Measurements from ENCODE around the gene KIF20A.

The KIF20A gene

DNA sequence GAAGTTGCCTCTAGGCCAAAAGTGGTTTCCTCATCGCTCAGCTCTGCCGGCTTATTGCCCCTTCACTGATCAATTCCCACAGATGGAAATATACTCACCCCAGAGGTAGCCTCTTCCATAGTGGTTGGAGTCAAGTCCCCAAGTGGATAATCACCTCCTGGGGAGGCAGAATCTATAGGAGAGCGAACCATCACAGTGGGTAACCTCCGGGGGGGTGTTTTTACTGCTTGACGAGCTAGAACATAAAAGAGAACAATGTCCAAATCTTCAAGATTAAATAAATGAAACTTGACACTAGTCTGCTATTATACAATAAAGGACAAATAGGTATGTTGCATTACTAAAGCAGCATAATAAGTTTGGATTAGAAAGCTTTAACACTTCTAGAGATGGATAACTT is 9.8 kb upstream of the KIF20A start:
- no peak overlapping the region for H3K4me3 ChIP-seq (ENCODE audit: low read depth, low read length)
- TF ChIP-seq, protein P1, sequence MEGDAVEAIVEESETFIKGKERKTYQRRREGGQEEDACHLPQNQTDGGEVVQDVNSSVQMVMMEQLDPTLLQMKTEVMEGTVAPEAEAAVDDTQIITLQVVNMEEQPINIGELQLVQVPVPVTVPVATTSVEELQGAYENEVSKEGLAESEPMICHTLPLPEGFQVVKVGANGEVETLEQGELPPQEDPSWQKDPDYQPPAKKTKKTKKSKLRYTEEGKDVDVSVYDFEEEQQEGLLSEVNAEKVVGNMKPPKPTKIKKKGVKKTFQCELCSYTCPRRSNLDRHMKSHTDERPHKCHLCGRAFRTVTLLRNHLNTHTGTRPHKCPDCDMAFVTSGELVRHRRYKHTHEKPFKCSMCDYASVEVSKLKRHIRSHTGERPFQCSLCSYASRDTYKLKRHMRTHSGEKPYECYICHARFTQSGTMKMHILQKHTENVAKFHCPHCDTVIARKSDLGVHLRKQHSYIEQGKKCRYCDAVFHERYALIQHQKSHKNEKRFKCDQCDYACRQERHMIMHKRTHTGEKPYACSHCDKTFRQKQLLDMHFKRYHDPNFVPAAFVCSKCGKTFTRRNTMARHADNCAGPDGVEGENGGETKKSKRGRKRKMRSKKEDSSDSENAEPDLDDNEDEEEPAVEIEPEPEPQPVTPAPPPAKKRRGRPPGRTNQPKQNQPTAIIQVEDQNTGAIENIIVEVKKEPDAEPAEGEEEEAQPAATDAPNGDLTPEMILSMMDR (IDR thresholded peaks at IDR 0.05; ENCODE audit: low read depth, low read length): no peak

GRCh38 chr5:138170299-138170698 is 8.6 kb upstream of the KIF20A start:
- no peak overlapping the region for H3K4me3 ChIP-seq (ENCODE audit: low read depth, low read length)
- TF ChIP-seq, protein P1 (IDR thresholded peaks at IDR 0.05; ENCODE audit: low read depth, low read length): no peak

GRCh38 chr5:138177941-138178515 is 884 bp upstream of the KIF20A start:
- TF ChIP-seq, protein P1 (IDR thresholded peaks at IDR 0.05; ENCODE audit: low read depth, low read length): no peak
- peak overlapping the region; percentile 87 for H3K4me3 ChIP-seq (ENCODE audit: low read depth, low read length)

DNA sequence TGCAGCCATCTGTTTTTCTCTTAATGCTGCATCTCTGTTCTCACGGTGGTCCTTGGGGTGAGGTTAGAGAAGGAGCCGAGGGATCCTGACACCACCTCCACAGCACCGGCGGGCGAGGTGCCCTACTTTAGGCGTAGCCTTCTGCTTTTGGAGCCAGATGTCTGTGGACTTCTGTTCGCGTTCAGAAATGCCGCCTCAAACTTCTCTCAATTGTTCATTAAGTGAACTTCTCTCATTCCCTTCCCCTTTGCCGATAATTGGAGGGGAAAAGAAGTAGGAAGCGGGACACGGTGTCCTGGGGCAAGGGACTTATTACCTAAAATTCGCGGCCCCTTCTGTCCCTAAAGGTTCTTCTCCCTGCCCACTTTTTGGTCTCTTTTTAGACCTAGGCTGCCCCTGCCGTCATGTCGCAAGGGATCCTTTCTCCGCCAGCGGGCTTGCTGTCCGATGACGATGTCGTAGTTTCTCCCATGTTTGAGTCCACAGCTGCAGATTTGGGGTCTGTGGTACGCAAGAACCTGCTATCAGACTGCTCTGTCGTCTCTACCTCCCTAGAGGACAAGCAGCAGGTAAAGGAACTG is 455 bp downstream of the KIF20A start:
- TF ChIP-seq, protein P1 (IDR thresholded peaks at IDR 0.05; ENCODE audit: low read depth, low read length): no peak
- H3K4me3 ChIP-seq (ENCODE audit: low read depth, low read length): peak overlapping the region; percentile 87

DNA sequence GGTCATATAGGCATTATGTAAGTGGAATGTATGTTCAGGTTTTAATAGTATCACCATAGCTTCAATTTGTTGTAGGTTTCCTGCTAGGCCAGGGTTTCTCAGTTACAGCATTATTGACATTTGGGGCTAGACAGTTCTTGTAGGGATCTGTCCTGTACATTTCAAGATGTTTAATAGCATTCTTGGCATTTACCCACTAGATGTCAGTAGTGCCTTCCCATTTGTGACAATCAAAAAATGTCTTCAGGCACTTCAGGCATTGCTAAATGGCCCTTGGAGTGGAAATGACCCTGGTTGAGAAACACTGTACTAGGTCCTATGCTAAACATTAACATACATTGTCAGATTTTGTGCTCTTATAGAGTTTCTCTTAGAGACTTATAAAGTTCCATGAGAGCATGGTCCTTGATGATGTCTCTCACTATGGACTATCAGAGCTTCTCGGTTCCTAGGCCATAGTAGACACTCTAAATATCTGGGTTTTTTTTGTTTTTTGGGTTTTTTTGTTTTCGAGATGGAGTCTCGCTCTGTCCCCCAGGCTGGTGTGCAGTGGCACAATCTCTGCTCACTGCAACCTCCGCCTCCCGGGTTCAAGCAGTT is 1.4 kb downstream of the KIF20A start:
- peak overlapping the region; percentile 87 for H3K4me3 ChIP-seq (ENCODE audit: low read depth, low read length)
- TF ChIP-seq, protein P1 (IDR thresholded peaks at IDR 0.05; ENCODE audit: low read depth, low read length): peak; percentile 27; the same call in 1 of the 2 replicates

- TF ChIP-seq, protein P1 (IDR thresholded peaks at IDR 0.05; ENCODE audit: low read depth, low read length): no peak
- H3K4me3 ChIP-seq (ENCODE audit: low read depth, low read length): no peak overlapping the region
These were observed 1.9 kb downstream of the KIF20A start for GRCh38 chr5:138180841-138181240.

GRCh38 chr5:138182808-138183207 is 3.9 kb downstream of the KIF20A start:
- no peak overlapping the region for H3K4me3 ChIP-seq (ENCODE audit: low read depth, low read length)
- TF ChIP-seq, protein P1 (IDR thresholded peaks at IDR 0.05; ENCODE audit: low read depth, low read length): no peak
